HEK293 (cell line): Measurements from ENCODE around the gene ARFIP2.

Experiments used
- GFI1B ChIP-seq: fragments of 450-650 bp; formaldehyde crosslinking; IDR thresholded peaks from 2 replicates; pipeline ENCODE4 v1.5.1; 2016; ENCODE audit warnings: missing biosample characterization, missing genetic modification characterization
- KLF7 ChIP-seq: fragments of 450-650 bp; formaldehyde crosslinking; IDR thresholded peaks from 2 replicates; pipeline ENCODE4 v1.5.1; 2016; ENCODE audit warnings: missing biosample characterization, missing genetic modification characterization, borderline replicate concordance
- PRDM1 ChIP-seq: fragments of 450-650 bp; formaldehyde crosslinking; IDR thresholded peaks from 2 replicates; pipeline ENCODE4; 2016; ENCODE audit warnings: missing biosample characterization, missing genetic modification characterization
- SP2 ChIP-seq: fragments of 450-650 bp; formaldehyde crosslinking; IDR thresholded peaks from 2 replicates; pipeline ENCODE4 v1.5.1; 2016; ENCODE audit warnings: missing biosample characterization, missing genetic modification characterization
- ZBTB8A ChIP-seq: fragments of 450-650 bp; formaldehyde crosslinking; IDR thresholded peaks from 2 replicates; pipeline ENCODE4 v1.5.1; 2016; ENCODE audit warnings: missing biosample characterization, missing genetic modification characterization
- ZNF335 ChIP-seq: fragments of 450-650 bp; formaldehyde crosslinking; conservative IDR thresholded peaks from 2 replicates; pipeline ENCODE4 v1.5.1; 2016; ENCODE audit warnings: missing biosample characterization, missing genetic modification characterization
- ZNF433 ChIP-seq: fragments of 450-650 bp; formaldehyde crosslinking; IDR thresholded peaks from 2 replicates; pipeline ENCODE4 v1.5.1; 2016; ENCODE audit warnings: missing biosample characterization, missing genetic modification characterization, low read depth
- ZNF529 ChIP-seq: fragments of 450-650 bp; formaldehyde crosslinking; IDR thresholded peaks from 2 replicates; pipeline ENCODE4 v1.5.1; 2017; ENCODE audit warnings: missing genetic modification characterization, missing biosample characterization; ENCODE audit not compliant: insufficient replicate concordance
- ZNF560 ChIP-seq: fragments of 450-650 bp; formaldehyde crosslinking; IDR thresholded peaks from 2 replicates; pipeline ENCODE4 v1.5.1; 2017; ENCODE audit warnings: missing biosample characterization, missing genetic modification characterization, borderline replicate concordance
- ZNF585B ChIP-seq: fragments of 450-650 bp; formaldehyde crosslinking; IDR thresholded peaks from 2 replicates; pipeline ENCODE4 v1.5.1; 2016; ENCODE audit warnings: missing biosample characterization, missing genetic modification characterization
- ZNF654 ChIP-seq: fragments of 450-650 bp; formaldehyde crosslinking; IDR thresholded peaks from 2 replicates; pipeline ENCODE4 v1.5.1; 2016; ENCODE audit warnings: low read depth, missing biosample characterization, missing genetic modification characterization
- ZNF701 ChIP-seq: fragments of 450-650 bp; formaldehyde crosslinking; IDR thresholded peaks from 2 replicates; pipeline ENCODE4 v1.5.1; 2016; ENCODE audit warnings: missing biosample characterization, missing genetic modification characterization
- TF ChIP-seq, protein P1 (sequence below): fragments of 450-650 bp; formaldehyde crosslinking; IDR thresholded peaks from 2 replicates; pipeline ENCODE4 v1.5.1; 2016; ENCODE audit warnings: missing biosample characterization, missing genetic modification characterization
- TF ChIP-seq, protein P2 (sequence below): fragments of 450-650 bp; formaldehyde crosslinking; IDR thresholded peaks from 2 replicates; pipeline ENCODE4 v1.5.1; 2016; ENCODE audit warnings: missing biosample characterization, missing genetic modification characterization, low read depth
- TF ChIP-seq, protein P3 (sequence below): fragments of 450-650 bp; formaldehyde crosslinking; IDR thresholded peaks from 2 replicates; pipeline ENCODE4 v1.5.1; 2016; ENCODE audit warnings: missing biosample characterization, missing genetic modification characterization, borderline replicate concordance
- TF ChIP-seq, protein P4 (sequence below): fragments of 450-650 bp; formaldehyde crosslinking; IDR thresholded peaks from 2 replicates; pipeline ENCODE4 v1.5.1; 2016; ENCODE audit warnings: missing biosample characterization, missing genetic modification characterization
- TF ChIP-seq, protein P5 (sequence below): fragments of 450-650 bp; formaldehyde crosslinking; IDR thresholded peaks from 2 replicates; pipeline ENCODE4 v1.5.1; 2017; ENCODE audit warnings: missing biosample characterization, missing genetic modification characterization
- TF ChIP-seq, protein P6 (sequence below): fragments of 450-650 bp; formaldehyde crosslinking; IDR thresholded peaks from 2 replicates; pipeline ENCODE4 v1.5.1; 2016; ENCODE audit warnings: missing biosample characterization, missing genetic modification characterization
- TF ChIP-seq, protein P7 (sequence below): fragments of 450-650 bp; formaldehyde crosslinking; IDR thresholded peaks from 2 replicates; pipeline ENCODE4 v1.5.1; 2016; ENCODE audit warnings: missing biosample characterization, missing genetic modification characterization

The ARFIP2 gene

DNA sequence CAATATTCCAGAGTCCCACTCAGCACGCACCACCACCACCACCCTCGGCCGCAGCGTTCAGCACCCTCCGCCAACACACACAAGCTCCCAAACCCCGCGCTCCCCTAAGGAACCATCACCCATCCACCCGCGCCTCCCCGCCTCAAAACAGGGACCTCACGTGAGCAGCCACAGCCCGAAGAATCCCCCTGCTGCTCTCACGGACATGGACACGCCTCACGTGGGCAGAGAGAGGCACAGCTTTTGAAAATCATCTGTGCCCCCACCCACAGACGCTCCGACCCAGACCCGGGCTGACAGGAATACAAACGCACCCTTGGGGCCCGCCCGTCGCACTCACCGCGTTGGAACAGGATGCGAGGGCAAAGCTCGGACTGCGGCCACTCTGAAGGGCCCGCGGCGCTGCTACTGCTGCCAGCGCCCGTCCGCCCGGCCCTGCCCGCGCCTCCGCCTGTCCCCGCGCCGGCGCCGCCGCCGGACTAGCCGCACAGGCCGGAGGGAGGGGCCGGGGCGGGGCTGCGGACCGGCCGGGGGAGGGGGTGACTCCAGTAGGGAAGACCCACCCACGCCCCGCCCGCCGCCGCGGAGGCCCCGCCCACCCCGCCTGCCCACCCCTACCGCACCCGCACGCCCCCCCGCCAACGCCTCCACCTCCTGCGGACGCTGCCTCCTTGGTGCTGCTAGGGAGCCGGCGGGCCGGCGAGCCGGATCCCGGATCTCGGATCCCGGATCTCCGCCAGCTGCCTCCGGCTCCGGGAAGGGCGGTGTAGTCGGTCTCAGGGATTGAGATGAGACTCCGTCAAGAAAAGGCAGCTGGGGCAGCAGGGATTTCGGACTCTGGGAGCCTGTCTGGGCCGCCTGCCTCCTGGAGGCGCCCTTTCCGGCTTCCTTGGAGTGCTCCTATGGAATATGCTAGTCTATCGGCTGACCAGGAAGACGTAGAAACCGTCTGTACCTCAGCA, 7.4 kb downstream of the ARFIP2 start, which contains the start of gene TRIM3 (continued):
- TF ChIP-seq, protein P1, sequence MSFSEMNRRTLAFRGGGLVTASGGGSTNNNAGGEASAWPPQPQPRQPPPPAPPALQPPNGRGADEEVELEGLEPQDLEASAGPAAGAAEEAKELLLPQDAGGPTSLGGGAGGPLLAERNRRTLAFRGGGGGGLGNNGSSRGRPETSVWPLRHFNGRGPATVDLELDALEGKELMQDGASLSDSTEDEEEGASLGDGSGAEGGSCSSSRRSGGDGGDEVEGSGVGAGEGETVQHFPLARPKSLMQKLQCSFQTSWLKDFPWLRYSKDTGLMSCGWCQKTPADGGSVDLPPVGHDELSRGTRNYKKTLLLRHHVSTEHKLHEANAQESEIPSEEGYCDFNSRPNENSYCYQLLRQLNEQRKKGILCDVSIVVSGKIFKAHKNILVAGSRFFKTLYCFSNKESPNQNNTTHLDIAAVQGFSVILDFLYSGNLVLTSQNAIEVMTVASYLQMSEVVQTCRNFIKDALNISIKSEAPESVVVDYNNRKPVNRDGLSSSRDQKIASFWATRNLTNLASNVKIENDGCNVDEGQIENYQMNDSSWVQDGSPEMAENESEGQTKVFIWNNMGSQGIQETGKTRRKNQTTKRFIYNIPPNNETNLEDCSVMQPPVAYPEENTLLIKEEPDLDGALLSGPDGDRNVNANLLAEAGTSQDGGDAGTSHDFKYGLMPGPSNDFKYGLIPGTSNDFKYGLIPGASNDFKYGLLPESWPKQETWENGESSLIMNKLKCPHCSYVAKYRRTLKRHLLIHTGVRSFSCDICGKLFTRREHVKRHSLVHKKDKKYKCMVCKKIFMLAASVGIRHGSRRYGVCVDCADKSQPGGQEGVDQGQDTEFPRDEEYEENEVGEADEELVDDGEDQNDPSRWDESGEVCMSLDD: no peak
- TF ChIP-seq SP2 (tag by site-specific recombination): 0 out of 2 replicates have a peak, but pooled peaks have one; percentile 15
- TF ChIP-seq KLF7 (tag by site-specific recombination): no peak
- no peak for TF ChIP-seq ZNF560 (tag by site-specific recombination)
- TF ChIP-seq, protein P2, sequence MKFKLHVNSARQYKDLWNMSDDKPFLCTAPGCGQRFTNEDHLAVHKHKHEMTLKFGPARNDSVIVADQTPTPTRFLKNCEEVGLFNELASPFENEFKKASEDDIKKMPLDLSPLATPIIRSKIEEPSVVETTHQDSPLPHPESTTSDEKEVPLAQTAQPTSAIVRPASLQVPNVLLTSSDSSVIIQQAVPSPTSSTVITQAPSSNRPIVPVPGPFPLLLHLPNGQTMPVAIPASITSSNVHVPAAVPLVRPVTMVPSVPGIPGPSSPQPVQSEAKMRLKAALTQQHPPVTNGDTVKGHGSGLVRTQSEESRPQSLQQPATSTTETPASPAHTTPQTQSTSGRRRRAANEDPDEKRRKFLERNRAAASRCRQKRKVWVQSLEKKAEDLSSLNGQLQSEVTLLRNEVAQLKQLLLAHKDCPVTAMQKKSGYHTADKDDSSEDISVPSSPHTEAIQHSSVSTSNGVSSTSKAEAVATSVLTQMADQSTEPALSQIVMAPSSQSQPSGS (tag by site-specific recombination): no peak
- TF ChIP-seq GFI1B: no peak
- no peak for TF ChIP-seq PRDM1 (tag by site-specific recombination)
- peak; percentile 52 for TF ChIP-seq ZNF335
- TF ChIP-seq ZBTB8A (tag by site-specific recombination): 0 out of 2 replicates have a peak, but pooled peaks have one; percentile 19
- TF ChIP-seq, protein P3, sequence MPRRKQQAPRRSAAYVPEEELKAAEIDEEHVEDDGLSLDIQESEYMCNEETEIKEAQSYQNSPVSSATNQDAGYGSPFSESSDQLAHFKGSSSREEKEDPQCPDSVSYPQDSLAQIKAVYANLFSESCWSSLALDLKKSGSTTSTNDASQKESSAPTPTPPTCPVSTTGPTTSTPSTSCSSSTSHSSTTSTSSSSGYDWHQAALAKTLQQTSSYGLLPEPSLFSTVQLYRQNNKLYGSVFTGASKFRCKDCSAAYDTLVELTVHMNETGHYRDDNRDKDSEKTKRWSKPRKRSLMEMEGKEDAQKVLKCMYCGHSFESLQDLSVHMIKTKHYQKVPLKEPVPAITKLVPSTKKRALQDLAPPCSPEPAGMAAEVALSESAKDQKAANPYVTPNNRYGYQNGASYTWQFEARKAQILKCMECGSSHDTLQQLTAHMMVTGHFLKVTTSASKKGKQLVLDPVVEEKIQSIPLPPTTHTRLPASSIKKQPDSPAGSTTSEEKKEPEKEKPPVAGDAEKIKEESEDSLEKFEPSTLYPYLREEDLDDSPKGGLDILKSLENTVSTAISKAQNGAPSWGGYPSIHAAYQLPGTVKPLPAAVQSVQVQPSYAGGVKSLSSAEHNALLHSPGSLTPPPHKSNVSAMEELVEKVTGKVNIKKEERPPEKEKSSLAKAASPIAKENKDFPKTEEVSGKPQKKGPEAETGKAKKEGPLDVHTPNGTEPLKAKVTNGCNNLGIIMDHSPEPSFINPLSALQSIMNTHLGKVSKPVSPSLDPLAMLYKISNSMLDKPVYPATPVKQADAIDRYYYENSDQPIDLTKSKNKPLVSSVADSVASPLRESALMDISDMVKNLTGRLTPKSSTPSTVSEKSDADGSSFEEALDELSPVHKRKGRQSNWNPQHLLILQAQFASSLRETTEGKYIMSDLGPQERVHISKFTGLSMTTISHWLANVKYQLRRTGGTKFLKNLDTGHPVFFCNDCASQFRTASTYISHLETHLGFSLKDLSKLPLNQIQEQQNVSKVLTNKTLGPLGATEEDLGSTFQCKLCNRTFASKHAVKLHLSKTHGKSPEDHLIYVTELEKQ (tag by site-specific recombination): no peak
- TF ChIP-seq, protein P4, sequence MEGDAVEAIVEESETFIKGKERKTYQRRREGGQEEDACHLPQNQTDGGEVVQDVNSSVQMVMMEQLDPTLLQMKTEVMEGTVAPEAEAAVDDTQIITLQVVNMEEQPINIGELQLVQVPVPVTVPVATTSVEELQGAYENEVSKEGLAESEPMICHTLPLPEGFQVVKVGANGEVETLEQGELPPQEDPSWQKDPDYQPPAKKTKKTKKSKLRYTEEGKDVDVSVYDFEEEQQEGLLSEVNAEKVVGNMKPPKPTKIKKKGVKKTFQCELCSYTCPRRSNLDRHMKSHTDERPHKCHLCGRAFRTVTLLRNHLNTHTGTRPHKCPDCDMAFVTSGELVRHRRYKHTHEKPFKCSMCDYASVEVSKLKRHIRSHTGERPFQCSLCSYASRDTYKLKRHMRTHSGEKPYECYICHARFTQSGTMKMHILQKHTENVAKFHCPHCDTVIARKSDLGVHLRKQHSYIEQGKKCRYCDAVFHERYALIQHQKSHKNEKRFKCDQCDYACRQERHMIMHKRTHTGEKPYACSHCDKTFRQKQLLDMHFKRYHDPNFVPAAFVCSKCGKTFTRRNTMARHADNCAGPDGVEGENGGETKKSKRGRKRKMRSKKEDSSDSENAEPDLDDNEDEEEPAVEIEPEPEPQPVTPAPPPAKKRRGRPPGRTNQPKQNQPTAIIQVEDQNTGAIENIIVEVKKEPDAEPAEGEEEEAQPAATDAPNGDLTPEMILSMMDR (tag by site-specific recombination): peak; percentile 40; the same call in 1 of the 2 replicates
- no peak for TF ChIP-seq ZNF585B (tag by site-specific recombination)
- no peak for TF ChIP-seq ZNF654 (tag by site-specific recombination)
- TF ChIP-seq ZNF701 (tag by site-specific recombination): no peak
- TF ChIP-seq ZNF529: no peak
- TF ChIP-seq, protein P5, sequence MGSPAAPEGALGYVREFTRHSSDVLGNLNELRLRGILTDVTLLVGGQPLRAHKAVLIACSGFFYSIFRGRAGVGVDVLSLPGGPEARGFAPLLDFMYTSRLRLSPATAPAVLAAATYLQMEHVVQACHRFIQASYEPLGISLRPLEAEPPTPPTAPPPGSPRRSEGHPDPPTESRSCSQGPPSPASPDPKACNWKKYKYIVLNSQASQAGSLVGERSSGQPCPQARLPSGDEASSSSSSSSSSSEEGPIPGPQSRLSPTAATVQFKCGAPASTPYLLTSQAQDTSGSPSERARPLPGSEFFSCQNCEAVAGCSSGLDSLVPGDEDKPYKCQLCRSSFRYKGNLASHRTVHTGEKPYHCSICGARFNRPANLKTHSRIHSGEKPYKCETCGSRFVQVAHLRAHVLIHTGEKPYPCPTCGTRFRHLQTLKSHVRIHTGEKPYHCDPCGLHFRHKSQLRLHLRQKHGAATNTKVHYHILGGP (tag by site-specific recombination): no peak
- TF ChIP-seq, protein P6, sequence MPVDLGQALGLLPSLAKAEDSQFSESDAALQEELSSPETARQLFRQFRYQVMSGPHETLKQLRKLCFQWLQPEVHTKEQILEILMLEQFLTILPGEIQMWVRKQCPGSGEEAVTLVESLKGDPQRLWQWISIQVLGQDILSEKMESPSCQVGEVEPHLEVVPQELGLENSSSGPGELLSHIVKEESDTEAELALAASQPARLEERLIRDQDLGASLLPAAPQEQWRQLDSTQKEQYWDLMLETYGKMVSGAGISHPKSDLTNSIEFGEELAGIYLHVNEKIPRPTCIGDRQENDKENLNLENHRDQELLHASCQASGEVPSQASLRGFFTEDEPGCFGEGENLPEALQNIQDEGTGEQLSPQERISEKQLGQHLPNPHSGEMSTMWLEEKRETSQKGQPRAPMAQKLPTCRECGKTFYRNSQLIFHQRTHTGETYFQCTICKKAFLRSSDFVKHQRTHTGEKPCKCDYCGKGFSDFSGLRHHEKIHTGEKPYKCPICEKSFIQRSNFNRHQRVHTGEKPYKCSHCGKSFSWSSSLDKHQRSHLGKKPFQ (tag by site-specific recombination): no peak
- no peak for TF ChIP-seq ZNF433 (tag by site-specific recombination)
- TF ChIP-seq, protein P7, sequence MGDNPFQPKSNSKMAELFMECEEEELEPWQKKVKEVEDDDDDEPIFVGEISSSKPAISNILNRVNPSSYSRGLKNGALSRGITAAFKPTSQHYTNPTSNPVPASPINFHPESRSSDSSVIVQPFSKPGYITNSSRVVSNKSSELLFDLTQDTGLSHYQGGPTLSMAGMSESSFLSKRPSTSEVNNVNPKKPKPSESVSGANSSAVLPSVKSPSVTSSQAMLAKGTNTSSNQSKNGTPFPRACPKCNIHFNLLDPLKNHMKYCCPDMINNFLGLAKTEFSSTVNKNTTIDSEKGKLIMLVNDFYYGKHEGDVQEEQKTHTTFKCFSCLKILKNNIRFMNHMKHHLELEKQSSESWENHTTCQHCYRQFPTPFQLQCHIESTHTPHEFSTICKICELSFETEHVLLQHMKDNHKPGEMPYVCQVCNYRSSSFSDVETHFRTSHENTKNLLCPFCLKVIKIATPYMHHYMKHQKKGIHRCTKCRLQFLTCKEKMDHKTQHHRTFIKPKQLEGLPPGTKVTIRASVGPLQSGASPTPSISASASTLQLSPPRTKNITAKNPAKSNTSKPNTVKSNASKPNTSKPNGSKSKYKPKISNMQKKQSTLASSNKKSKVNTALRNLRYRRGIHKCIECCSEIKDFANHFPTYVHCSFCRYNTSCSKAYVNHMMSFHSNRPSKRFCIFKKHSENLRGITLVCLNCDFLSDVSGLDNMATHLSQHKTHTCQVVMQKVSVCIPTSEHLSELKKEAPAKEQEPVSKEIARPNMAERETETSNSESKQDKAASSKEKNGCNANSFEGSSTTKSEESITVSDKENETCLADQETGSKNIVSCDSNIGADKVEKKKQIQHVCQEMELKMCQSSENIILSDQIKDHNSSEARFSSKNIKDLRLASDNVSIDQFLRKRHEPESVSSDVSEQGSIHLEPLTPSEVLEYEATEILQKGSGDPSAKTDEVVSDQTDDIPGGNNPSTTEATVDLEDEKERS (tag by site-specific recombination): no peak
